Measurements from ENCODE around the gene TSPEAR.

GRCh38 chr21:44450999-44451398 is 260.4 kb downstream of the TSPEAR start:
- TF ChIP-seq EZH2 (IDR thresholded peaks at IDR 0.05; ENCODE audit: borderline replicate concordance, low read length): no peak
- TF ChIP-seq, protein P1, sequence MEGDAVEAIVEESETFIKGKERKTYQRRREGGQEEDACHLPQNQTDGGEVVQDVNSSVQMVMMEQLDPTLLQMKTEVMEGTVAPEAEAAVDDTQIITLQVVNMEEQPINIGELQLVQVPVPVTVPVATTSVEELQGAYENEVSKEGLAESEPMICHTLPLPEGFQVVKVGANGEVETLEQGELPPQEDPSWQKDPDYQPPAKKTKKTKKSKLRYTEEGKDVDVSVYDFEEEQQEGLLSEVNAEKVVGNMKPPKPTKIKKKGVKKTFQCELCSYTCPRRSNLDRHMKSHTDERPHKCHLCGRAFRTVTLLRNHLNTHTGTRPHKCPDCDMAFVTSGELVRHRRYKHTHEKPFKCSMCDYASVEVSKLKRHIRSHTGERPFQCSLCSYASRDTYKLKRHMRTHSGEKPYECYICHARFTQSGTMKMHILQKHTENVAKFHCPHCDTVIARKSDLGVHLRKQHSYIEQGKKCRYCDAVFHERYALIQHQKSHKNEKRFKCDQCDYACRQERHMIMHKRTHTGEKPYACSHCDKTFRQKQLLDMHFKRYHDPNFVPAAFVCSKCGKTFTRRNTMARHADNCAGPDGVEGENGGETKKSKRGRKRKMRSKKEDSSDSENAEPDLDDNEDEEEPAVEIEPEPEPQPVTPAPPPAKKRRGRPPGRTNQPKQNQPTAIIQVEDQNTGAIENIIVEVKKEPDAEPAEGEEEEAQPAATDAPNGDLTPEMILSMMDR (IDR thresholded peaks at IDR 0.05; ENCODE audit: low read length): no peak
